RWPE2 (cell line): Measurements from ENCODE around the gene CUEDC2.

Source experiments
- ATAC-seq: fragments of 200-7000 bp; cut with Tn5 transposase; 3 replicates; pipeline ENCODE4 v1.9.1; 2021; ENCODE audit warnings: low read depth
- DNase-seq: peaks from one replicate; pipeline ENCODE4 v3.0.0-alpha.2; 2020; ENCODE audit warnings: low spot score
- H3K27ac ChIP-seq: fragments of 450-650 bp; 2 replicates; pipeline ENCODE4 v1.5.1; 2017; ENCODE audit warnings: mild to moderate bottlenecking; ENCODE audit not compliant: poor library complexity, severe bottlenecking
- H3K27me3 ChIP-seq: fragments of 250-450 bp; sonication (Bioruptor Pico); 2 replicates; pipeline ENCODE4 v1.5.1; 2021; ENCODE audit warnings: mild to moderate bottlenecking, moderate library complexity; ENCODE audit not compliant: insufficient read depth, poor library complexity, severe bottlenecking
- H3K36me3 ChIP-seq: fragments of 250-450 bp; sonication (Bioruptor Pico); 2 replicates; pipeline ENCODE4 v1.5.1; 2020; ENCODE audit warnings: low read depth, mild to moderate bottlenecking, moderate library complexity
- H3K4me1 ChIP-seq: fragments of 250-450 bp; sonication (Bioruptor Pico); 2 replicates; pipeline ENCODE4 v1.5.1; 2021; ENCODE audit warnings: mild to moderate bottlenecking, moderate library complexity; ENCODE audit not compliant: insufficient read depth, poor library complexity, severe bottlenecking
- H3K4me3 ChIP-seq: fragments of 250-450 bp; sonication (Bioruptor Pico); 2 replicates; pipeline ENCODE4 v1.5.1; 2021; ENCODE audit warnings: mild to moderate bottlenecking, moderate library complexity; ENCODE audit not compliant: severe bottlenecking
- H3K9me3 ChIP-seq: fragments of 250-450 bp; sonication (Bioruptor Pico); 2 replicates; pipeline ENCODE4 v1.5.1; 2021; ENCODE audit warnings: mild to moderate bottlenecking, moderate library complexity; ENCODE audit not compliant: severe bottlenecking
- CTCF ChIP-seq: fragments of 450-650 bp; IDR thresholded peaks from one replicate; pipeline ENCODE4 v1.5.1; 2017; ENCODE audit warnings: mild to moderate bottlenecking, moderate library complexity; ENCODE audit not compliant: poor library complexity, severe bottlenecking

Gene CUEDC2

GRCh38 chr10:102405632-102406031, 26.7 kb downstream of the CUEDC2 start:
- 0 out of 2 replicates have a peak, but pooled peaks cover 7% of the 10 kb centered on the region for H3K36me3 ChIP-seq
- no peak for TF ChIP-seq CTCF
- H3K4me3 ChIP-seq, result no peak overlapping the region
- DNase-seq (no peak), ATAC-seq (no peak)
- peaks cover 25% of the 10 kb centered on the region for H3K27me3 ChIP-seq
- peaks cover 12% of the 10 kb centered on the region for H3K4me1 ChIP-seq
- H3K9me3 ChIP-seq, result no peaks in the 10 kb centered on the region
- H3K27ac ChIP-seq, result no peak overlapping the region

- DNase-seq (no peak), ATAC-seq (no peak)
- no peak overlapping the region for H3K27ac ChIP-seq
- H3K36me3 ChIP-seq, result peaks cover 9% of the 10 kb centered on the region; the same call in 1 of the 2 replicates
- peaks cover 12% of the 10 kb centered on the region for H3K4me1 ChIP-seq
- H3K4me3 ChIP-seq, result no peak overlapping the region
- no peak for TF ChIP-seq CTCF
- no peaks in the 10 kb centered on the region for H3K9me3 ChIP-seq
- peaks cover 20% of the 10 kb centered on the region for H3K27me3 ChIP-seq
These were observed 27.2 kb downstream of the CUEDC2 start for GRCh38 chr10:102405108-102405571.

- H3K27ac ChIP-seq, result no peak overlapping the region
- peaks cover 12% of the 10 kb centered on the region for H3K4me1 ChIP-seq
These were observed 27.8 kb downstream of the CUEDC2 start for GRCh38 chr10:102404361-102405107.

GRCh38 chr10:102403115-102403514, 29.3 kb downstream of the CUEDC2 start:
- DNase-seq (no peak), ATAC-seq (no peak)
- TF ChIP-seq CTCF, result no peak
- Histone ChIP-seq H3K36me3 (peaks cover 15% of the 10 kb centered on the region), H3K9me3 (no peaks in the 10 kb centered on the region), H3K4me1 (peaks cover 12% of the 10 kb centered on the region), H3K27ac (no peak overlapping the region), H3K27me3 (peaks cover 3% of the 10 kb centered on the region), H3K4me3 (no peak overlapping the region)

More at GRCh38 chr10:102404361-102405107, 27.8 kb downstream of the CUEDC2 start:
- no peak overlapping the region for H3K4me3 ChIP-seq
- H3K9me3 ChIP-seq, result no peaks in the 10 kb centered on the region
- ATAC-seq (no peak), DNase-seq (no peak)
- H3K27me3 ChIP-seq, result peaks cover 14% of the 10 kb centered on the region
- peaks cover 14% of the 10 kb centered on the region; the same call in 1 of the 2 replicates for H3K36me3 ChIP-seq
- no peak for TF ChIP-seq CTCF

GRCh38 chr10:102402512-102402896, 29.9 kb downstream of the CUEDC2 start:
- no peaks in the 10 kb centered on the region for H3K9me3 ChIP-seq
- no peaks in the 10 kb centered on the region for H3K27me3 ChIP-seq
- H3K4me1 ChIP-seq, result peaks cover 12% of the 10 kb centered on the region
- H3K36me3 ChIP-seq, result peaks cover 21% of the 10 kb centered on the region
- no peak for TF ChIP-seq CTCF
- DNase-seq (no peak), ATAC-seq (no peak)
- H3K27ac ChIP-seq, result peak overlapping the region; percentile 53
- no peak overlapping the region for H3K4me3 ChIP-seq
